KG1 (cell line): Measurements from ENCODE around the gene SMIM26.
"Not testable (repeated sequence)": the region's sequence is repeated elsewhere in the genome, so short reads cannot be mapped to it uniquely, and the experiment has no call there.

Experiments
- DNase-seq: peaks from one replicate; lab custom pipeline; 2025; lab: John Stamatoyannopoulos, UW

SMIM26 gene

GRCh38 chr20:18566892-18567738 is at the start of gene SMIM26:
Gene SMIM26, plus strand, starts transcription at chr20:18567432. Its CDS starts 47 bp downstream, at chr20:18567479.
- peak; percentile 89 for DNase-seq

- not testable (repeated sequence) for DNase-seq
Observed at GRCh38 chr20:18522066-18522465, 45.2 kb upstream of the SMIM26 start.

- no peak for DNase-seq
Observed at GRCh38 chr20:18523066-18523465, 44.2 kb upstream of the SMIM26 start.

GRCh38 chr20:18524646-18525045 is 42.6 kb upstream of the SMIM26 start:
- no peak for DNase-seq

GRCh38 chr20:18526761-18527160 is 40.5 kb upstream of the SMIM26 start:
- DNase-seq: not testable (repeated sequence)

GRCh38 chr20:18527339-18527738 is 39.9 kb upstream of the SMIM26 start:
- DNase-seq: no peak

GRCh38 chr20:18527836-18528235 is 39.4 kb upstream of the SMIM26 start:
- no peak for DNase-seq

- DNase-seq: no peak
Observed at GRCh38 chr20:18529041-18529440, 38.2 kb upstream of the SMIM26 start.

- DNase-seq: no peak
Observed at GRCh38 chr20:18532626-18533025, 34.6 kb upstream of the SMIM26 start.

GRCh38 chr20:18533491-18533890 is 33.7 kb upstream of the SMIM26 start:
- no peak for DNase-seq

- DNase-seq: no peak
Observed at GRCh38 chr20:18533978-18534644, 33.1 kb upstream of the SMIM26 start.

- DNase-seq: no peak
Observed at GRCh38 chr20:18537651-18538050, 29.6 kb upstream of the SMIM26 start.

GRCh38 chr20:18541741-18542140 is 25.5 kb upstream of the SMIM26 start:
- no peak for DNase-seq

GRCh38 chr20:18543216-18543615 is 24.0 kb upstream of the SMIM26 start:
- no peak for DNase-seq

- DNase-seq: no peak
Observed at GRCh38 chr20:18543932-18544331, 23.3 kb upstream of the SMIM26 start.

- no peak for DNase-seq
Observed at GRCh38 chr20:18545566-18545965, 21.7 kb upstream of the SMIM26 start.

GRCh38 chr20:18548465-18548864 is 18.8 kb upstream of the SMIM26 start:
- DNase-seq: no peak

GRCh38 chr20:18553746-18554145 is 13.5 kb upstream of the SMIM26 start:
- DNase-seq: no peak

- no peak for DNase-seq
Observed at GRCh38 chr20:18567739-18568091, 483 bp downstream of the SMIM26 start.

- DNase-seq: no peak
Observed at GRCh38 chr20:18571009-18571408, 3.8 kb downstream of the SMIM26 start.

GRCh38 chr20:18571578-18571977 is 4.3 kb downstream of the SMIM26 start:
- DNase-seq: no peak

GRCh38 chr20:18577942-18578341 is 10.7 kb downstream of the SMIM26 start:
- DNase-seq: no peak

- DNase-seq: no peak
Observed at GRCh38 chr20:18578581-18578980, 11.3 kb downstream of the SMIM26 start.
